NCI-H1092 (cell line): ENCODE results near the gene GTF3C6.
"Not testable (repeated sequence)": the region's sequence is repeated elsewhere in the genome, so short reads cannot be mapped to it uniquely, and the experiment has no call there.

ENCODE experiments used
- DNase-seq: peaks from one replicate; lab custom pipeline; 2025; lab: John Stamatoyannopoulos, UW

Gene GTF3C6, protein sequence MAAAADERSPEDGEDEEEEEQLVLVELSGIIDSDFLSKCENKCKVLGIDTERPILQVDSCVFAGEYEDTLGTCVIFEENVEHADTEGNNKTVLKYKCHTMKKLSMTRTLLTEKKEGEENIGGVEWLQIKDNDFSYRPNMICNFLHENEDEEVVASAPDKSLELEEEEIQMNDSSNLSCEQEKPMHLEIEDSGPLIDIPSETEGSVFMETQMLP

DNA sequence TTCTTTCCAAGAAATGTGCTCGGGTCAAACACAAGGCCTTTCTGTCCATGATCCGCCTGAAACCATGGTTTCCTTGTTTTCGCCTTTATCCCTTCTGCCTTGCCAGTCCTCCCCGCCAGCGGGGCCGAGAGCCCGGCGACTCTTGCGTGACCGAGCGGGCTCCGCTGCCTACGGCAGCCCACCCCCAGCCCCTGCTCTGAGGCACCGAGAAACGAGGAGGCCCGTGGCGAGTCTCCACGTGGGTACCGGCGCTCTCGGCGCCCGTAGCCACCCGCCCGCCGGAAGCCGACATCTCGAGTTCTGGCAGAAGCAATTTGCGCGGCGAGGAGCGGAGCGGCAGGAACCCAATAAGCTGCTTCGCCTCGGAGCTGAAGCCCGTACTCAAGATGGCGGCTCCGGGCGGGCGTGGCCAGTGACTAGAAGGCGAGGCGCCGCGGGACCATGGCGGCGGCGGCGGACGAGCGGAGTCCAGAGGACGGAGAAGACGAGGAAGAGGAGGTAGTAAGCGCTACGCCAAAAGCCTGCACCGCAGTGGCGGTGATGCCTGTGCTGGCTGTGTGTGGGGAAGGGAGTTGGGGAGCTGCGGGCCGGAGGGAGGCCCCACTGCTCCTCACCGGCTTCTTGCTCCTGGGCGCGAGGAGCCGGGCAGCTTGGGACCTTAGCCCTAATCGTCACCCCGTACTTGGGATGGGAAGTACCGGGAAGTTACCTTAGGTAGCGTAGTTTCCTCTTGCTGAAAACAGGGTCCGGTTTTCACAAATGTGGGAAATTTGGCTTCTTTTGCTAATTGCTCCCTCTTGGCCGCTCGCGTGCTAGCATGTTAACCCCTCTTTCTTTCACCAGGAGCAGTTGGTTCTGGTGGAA, at the start of gene GTF3C6:
GTF3C6 (plus strand) TSS at position 378 of the 864 bp plus-strand sequence; CDS start at position 442, 64 bp downstream.
- peak; percentile 87 for DNase-seq

DNA sequence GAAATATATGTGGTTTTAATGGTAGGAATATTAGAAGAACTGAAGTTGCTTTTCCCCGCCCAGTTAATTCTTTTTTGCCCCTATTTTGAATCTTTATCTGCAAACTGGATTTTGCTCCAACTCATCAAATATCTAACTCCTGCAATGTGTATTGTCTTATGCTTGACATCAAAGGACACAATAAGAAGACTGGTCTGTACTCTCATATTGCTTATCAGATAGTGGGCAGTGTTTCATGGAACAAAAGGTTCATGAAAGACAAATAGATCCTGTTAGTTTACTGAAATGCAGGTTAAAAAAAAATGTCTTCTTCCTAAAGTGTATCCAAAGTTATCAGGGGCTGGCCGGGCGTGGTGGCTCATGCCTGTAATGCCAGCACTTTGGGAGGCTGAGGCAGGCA, 27.7 kb upstream of the GTF3C6 start:
- DNase-seq, result no peak

DNA sequence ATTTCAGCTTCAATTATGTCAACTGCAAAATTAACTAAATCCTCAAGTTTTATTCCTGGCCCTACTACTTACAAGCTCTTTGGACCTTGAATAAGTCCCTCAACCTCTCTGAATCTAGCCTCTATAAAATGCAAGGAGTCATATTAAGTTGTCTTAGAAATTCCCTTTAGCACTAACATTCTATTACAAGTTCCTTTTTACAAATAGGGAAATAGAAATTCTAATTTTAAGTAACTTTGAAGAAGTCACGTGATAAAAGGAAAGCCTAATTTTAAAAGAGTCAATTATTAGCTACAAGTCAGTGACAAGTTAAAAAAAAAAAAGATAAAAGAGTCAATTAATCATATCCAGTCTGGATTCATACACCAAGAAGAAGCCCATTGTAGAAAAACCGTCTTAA, 24.6 kb upstream of the GTF3C6 start:
- no peak for DNase-seq

DNA sequence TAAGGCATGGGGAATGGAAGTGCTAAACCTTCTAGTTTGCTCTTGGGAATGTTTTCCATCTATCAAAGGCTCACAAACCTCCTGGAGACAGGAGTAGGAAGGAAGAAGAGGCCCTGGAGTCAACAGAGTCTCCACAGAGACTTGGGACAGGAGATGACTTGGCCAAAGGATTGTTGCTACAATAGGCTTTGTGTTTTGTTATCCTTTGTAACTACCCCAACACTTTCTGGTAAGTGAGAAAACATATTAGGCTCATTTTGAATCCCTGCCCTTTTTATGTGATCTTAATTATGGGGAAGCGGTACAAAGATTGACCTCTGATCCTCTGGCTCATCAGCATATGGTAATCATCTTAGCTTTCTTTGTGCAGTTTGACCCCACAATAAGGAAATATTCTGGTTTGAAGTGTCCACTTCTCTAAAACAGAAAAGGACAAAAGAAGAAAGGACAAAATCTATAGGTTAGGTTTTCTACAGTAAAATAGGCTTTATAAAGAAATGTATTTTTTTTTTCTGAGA, 24.1 kb upstream of the GTF3C6 start:
- no peak for DNase-seq

DNA sequence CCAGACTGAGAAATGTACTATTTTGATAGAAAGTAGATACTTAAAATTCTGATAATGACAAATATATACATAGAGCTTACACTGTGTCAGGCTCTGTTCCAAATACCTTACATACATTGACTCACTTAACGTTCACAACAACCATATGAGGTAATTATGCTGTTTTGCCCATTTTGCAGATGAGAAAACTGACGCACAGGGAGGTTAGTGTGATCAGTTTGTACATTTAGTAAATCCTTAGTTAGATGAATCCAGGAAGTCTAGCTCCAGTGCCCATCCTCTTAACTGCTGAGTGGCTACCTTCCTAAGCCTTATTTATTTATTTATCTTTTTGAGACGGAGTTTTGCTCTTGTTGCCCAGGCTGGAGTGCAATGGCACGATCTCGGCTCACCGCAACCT, 23.3 kb upstream of the GTF3C6 start:
- DNase-seq, result no peak

DNA sequence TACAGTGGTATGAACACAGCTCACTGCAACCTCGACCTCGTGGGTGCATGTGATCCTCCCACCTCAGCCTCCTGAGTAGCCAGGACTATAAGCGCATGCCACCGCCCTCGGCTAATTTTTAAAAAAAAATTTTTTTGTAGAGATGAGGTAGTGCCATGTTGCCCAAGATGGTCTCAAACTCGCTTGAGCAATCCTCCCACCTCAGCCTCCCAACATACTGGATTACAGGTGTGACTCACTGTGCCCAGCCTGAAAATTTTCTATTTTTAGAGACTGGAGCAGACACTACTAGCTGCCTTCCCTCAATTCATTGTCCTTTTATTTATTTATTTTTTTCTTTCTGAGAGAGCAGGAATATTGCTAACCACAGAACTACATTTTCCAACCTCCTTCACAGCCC, 20.3 kb upstream of the GTF3C6 start:
- DNase-seq, result no peak

DNA sequence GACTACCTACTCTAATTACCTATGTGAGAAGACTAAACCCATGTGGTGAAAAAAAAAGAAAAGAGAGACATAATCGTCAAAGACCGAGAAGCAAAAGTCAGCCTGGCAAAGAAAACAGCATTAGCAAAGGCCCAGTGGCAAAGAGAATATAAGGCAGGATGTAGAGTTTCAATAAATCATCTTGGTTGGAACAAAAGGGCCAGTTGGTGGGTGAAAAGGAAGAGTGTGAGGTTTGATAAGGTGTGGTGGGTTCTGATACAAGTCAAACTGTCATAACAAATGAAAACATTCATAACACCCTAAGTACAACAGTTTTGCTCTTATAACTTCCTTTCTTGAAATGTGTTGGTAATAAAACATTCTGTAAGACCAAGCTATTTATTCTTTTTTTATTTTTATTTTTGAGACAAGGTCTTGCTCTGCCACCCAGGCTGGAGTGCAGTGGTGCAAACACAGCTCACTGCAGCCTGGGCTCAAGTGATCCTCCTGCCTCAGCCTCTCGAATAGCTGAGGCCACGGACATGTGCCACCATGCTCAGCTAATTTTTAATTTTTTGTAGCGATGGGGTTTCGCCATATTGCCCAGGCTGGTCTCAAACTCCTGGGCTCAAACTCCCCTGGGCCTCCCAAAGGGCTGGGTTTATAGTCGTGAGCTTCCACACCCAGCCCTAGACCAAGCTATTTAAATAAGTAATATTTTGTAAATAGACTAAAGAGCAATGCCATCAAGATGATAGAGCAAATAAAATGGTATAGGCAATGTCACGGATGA, 18.9 kb upstream of the GTF3C6 start:
- no peak for DNase-seq

DNA sequence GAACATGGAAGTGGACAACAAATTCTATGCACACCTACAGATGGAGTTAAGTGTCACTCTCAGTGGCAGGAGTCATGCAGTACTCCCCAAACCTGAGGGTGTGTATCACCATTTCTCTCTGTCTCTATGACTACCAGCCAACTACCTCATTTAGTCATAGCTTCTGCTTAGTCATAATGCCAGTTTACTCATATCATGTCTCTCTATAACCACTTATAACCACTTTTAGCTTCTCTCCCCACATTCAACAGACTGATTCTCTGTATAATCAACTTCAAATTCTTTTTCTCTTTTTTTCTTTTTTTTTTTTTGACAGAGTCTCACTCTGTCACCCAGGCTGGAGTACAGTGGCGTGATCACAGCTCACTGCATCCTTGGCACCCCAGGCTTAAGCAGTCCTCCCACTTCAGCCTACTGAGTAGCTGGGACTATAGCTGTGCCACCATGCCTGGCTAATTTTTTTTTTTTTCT, 13.8 kb upstream of the GTF3C6 start:
- no peak for DNase-seq

DNA sequence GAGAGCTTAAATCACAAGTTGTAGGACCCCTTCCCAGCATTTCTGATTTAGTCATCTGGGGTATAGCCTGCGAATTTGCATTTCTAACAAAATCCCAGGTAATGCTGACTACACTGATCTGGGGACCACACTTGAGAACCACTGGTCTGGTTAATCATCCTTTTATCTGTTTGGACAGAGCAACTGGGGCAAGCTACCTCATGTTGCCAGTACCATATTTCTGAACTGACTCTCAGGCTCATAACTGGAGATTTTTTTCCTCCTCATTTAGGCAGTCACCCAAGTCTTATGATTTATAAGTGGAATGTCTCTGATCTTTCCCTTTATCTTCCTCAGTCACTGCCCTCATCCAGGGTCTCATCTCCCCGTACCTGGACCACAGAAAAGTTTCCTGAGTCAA, 12.0 kb upstream of the GTF3C6 start:
- DNase-seq, result no peak

DNA sequence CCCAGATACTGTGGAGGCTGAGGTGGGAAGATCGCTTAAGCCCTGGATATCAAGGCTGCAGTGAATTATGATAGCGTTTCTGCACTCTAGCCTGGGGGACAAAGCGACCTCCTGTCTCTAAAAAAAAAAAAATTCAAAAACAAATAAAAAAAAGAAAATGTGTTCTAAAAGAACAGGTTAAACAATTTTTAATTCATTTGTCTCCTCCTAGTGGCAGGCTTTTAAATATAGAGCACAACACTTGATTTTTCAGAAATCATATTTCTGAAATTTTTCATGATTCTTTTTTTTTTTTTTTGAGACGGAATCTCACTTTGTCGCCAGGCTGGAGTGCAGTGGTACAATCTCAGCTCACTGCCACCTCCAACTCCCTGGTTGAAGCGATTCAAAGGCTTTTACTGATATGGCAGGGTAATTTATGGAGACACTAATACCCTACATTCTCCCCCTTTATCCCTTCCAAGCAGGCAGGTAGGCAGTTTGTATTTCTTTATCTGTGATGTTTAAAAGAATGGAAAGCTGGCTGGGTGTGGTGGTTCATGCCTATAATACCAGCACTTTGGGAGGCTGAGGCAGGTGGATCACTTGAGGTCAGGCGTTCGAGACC, 8.7 kb upstream of the GTF3C6 start:
- DNase-seq, result no peak

DNA sequence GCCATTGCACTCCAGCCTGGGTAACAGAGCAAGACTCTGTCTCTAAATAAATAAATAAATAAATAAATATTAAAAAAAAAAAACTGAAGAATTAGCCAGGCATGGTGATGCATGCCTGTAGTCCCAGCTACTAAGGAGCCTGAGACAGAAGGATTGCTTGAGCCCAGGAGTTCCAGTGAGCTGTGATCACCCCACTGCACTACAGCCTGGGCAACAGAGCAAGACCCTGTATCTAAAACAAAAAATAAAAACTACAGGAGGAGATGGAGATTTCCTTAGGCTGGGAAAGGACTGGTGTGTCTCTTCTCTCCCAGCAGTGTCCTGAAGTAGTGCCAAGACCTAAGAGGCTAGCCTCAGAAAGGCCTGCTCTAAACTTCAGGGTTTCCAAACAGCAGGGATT, 8.1 kb upstream of the GTF3C6 start:
- no peak for DNase-seq

DNA sequence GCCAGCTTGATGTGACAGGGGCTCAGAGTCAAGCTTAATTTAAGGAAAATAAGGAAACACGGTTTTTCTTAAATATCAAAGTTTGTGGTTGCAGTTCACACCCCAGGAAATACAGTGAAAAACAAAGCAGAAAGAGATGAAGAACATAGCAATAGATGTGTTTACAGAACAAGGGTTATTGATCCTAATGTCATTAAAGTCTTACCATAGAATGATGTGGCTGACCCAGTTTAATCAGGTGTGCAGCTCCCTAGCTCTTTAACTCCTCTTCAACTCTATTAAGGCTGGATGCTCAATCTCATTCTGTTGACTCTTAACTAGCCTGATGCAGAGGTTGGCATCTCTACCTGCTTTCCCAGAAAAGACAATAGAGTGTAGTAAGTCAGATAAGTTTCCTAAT, 7.5 kb upstream of the GTF3C6 start:
- DNase-seq, result no peak

DNA sequence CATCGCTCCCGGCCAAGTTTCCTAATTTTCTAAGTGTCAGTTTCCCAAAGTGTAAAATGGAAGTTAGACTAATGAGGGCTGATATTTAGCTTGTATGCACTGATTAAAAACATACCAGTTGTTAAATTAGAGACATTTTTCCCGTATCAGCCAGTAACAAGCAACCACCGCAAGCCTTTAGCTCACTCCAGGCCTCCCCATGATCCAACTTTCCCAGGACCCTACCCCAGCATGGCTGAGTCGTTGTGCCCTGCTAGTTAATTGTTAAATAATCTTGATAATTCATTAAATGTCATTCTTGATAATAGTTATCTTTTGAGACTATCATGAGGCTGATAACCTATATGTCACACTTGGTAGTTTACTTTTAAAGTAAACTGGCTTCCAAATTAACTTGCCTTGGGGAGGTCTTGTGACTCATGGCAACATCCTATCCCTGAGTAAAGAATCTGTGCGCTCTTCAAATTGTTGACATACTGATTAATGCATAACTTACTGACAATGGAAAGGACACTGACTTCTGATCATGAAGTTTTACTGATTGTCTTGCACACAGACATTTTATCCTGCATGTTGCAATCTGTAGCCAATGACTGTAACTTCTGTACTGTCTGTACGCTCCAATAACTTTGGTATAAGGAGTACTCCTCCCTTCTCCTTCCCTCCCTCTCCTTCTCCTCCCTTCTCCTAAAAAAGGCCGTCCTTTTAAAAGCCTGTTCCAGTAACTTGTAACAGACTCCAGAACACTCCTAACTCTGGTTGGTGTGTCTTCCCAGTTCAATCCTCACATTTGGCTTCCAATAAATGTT, 6.3 kb upstream of the GTF3C6 start:
- DNase-seq, result no peak

DNA sequence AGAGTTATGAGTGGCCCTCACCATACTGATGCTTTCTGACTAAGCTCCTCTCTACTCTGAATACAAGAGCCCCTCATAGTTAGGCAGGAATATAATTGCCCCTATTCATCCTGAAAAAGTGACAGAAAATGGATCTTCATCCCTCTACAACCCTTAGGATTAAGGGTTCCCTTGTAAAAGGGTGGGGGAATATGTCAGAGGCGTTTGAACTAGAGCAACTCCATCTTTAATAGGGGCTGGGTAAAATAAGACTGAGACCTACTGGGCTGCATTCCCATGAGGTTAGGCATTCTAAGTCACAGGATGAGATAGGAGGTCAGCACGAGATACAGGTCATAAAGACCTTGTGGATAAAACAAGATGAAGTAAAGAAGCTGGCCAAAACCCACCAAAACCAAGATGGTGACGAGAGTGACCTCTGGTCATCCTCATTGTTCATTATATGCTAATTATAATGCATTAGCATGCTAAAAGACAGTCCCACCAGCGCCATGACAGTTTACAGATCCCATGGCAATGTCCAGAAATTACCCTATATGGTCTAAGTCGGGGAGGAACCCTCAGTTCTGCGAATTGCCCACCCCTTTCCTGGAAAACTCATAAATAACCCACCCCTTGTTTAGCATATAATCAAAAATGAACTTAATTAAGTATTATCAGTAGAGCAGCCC, 4.7 kb upstream of the GTF3C6 start:
- DNase-seq, result no peak

DNA sequence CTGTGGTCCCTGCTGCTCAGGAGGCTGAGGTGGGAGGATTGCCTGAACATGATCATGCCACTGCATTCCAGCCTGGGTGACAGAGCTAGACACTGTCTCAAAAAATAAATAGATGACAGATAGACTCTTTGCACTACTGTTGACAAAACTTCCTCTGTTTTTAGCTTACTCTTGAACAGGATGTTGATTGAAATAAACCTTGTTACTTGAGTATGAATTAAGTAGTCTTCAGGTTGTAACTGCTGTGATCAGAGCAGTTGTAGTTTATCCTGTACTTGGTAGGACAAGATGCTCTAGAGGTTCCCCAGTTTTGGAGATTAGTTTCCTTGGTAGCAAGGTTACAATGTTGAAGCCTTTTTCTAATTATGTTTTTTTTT, 1.5 kb downstream of the GTF3C6 start:
- no peak for DNase-seq

DNA sequence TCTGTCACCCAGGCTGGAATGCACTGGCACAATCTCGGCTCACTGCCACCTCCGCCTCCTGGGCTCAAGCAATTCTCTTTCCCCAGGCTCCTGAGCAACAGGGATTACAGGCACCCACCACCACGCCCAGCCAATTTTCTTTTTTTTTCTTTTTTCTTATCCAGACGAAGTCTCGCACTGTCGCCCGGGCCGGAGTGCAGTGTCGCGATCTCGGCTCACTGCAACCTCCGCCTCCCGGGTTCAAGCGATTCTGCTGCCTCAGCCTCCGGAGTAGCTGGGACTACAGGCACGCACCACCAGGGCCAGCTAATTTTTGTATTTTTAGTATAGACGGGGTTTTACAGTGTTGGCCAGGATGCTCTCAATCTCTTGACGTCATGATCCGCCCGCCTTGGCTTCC, 4.1 kb downstream of the GTF3C6 start:
- not testable (repeated sequence) for DNase-seq

DNA sequence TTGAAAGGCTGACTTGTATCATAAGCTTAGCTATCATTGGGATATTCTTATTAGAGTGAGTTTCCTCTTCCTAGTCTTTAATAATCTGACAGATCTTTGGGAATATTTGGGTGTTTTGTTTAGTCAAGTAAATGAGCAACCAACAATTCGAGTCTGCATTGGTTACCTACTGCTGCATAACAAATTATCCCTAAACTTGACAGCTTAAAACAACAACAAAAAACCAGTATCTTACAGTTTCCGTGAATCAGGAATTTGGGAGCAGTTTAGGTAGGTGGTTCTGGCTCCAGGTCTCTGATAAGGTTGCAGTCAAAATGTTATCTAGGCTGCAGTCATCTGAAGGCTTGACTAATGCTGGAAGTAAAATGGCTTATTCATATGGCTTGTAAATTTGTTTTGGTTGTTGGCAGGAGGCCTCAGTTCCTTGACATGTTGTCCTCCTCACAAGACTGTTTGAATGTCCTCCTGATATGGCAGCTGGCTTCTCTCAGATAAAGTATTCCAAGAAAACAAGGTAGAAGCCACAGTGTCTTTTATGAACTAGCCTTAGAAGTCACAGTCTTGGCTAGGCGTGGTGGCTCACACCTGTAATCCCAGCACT, 7.2 kb downstream of the GTF3C6 start:
- no peak for DNase-seq

DNA sequence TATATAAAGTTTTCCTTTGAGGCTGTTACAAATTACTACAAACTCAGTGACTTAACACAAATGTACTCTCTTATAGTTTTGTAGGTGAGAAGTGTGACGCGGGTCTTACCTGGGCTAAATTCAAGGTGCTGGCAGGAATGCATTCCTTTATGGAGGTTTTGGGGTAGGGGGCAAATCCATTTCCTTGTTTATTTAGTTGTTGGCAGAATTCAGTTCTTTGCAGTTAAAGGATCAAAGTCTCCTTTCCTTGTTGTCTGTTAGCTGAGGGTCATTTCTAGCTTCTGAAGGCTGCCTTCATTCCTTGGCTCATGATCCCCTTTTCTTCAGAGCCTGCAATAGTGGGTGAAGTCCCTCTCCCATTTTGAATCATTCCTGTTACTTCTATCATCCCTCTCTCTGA, 10.2 kb downstream of the GTF3C6 start:
- not testable (repeated sequence) for DNase-seq

DNA sequence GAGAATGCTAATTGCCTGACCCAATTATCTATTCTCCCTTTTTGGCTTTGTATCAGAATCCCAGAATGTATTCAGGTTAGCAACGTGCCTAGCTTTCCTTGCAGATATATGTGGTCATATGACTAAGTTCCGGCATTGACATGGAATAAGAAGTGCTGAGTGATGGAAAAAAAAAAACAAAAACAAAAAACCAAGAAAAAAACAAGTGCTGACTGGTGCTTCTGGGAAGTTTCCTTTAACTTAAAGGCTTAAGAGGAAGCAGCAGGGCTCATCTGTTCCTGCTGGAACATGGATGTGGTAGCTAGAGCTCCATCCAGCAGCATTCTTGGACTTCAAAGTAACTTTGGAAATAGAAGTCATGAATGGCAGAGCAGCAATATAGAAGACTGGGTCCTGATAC, 13.0 kb downstream of the GTF3C6 start:
- no peak for DNase-seq

DNA sequence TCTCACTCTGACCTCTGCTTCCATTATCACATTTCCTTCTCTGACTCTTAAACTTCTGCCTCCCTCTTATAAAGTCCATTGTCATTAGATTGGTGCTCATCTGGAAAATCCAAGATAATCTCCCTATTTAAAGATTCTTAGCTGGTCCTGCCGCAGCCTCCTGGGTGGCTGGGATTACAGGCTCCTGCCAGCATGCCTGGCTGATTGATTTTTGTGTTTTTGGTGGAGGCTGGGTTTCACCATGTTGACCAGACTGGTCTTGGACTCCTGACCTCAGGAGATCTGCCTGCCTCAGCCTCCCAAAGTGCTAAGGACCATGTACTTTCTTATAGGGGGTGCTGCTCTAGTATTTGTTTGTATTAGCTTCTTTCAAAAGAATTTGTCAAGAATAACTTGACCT, 18.1 kb downstream of the GTF3C6 start:
- DNase-seq, result no peak
